T1000 (cell line): ENCODE results near the gene TFPT.

Source experiments
- DNase-seq: peaks from one replicate; lab custom pipeline; 2025; ENCODE audit warnings: mixed read lengths; lab: John Stamatoyannopoulos, UW

The TFPT gene

GRCh38 chr19:54149021-54149812, 33.8 kb upstream of the TFPT start:
- DNase-seq: no peak

GRCh38 chr19:54148158-54148557, 32.7 kb upstream of the TFPT start:
- DNase-seq: no peak

- DNase-seq: no peak
Measured at GRCh38 chr19:54147676-54148075, 32.2 kb upstream of the TFPT start.

- DNase-seq: no peak
Measured at GRCh38 chr19:54145541-54146158, 30.2 kb upstream of the TFPT start.

GRCh38 chr19:54142166-54142780, 26.8 kb upstream of the TFPT start:
- no peak for DNase-seq

GRCh38 chr19:54141356-54141755, 25.9 kb upstream of the TFPT start:
- DNase-seq: no peak

GRCh38 chr19:54138489-54139256, 23.2 kb upstream of the TFPT start:
- no peak for DNase-seq

- no peak for DNase-seq
Measured at GRCh38 chr19:54137699-54138488, 22.4 kb upstream of the TFPT start, which contains the start of gene CNOT3. Gene CNOT3, plus strand, starts transcription at chr19:54137762. Its CDS starts 5,217 bp downstream, at chr19:54142979.

GRCh38 chr19:54136864-54137698, 21.6 kb upstream of the TFPT start:
- DNase-seq: peak; percentile 100

GRCh38 chr19:54136086-54136863, 20.8 kb upstream of the TFPT start:
- DNase-seq: no peak

GRCh38 chr19:54133957-54134590, 18.6 kb upstream of the TFPT start:
- no peak for DNase-seq

GRCh38 chr19:54133312-54133956, 18.0 kb upstream of the TFPT start:
- peak; percentile 21 for DNase-seq

- no peak for DNase-seq
Measured at GRCh38 chr19:54129617-54129996, 14.2 kb upstream of the TFPT start.

- no peak for DNase-seq
Measured at GRCh38 chr19:54128796-54129616, 13.5 kb upstream of the TFPT start.

GRCh38 chr19:54128441-54128725, 12.9 kb upstream of the TFPT start:
- DNase-seq: no peak

GRCh38 chr19:54127688-54128440, 12.4 kb upstream of the TFPT start:
- DNase-seq: no peak

GRCh38 chr19:54125713-54126112, 10.3 kb upstream of the TFPT start:
- DNase-seq: no peak
